Inflammatory macrophage treated with lipopolysaccharide for 4 hours (primary cell): Measurements from ENCODE around the gene DLX3.

Experiments
- DNase-seq: peaks from one replicate; pipeline ENCODE4 v3.0.0-alpha.2; 2020

DLX3 gene

GRCh38 chr17:49971848-49972485 lies 23.1 kb downstream of the DLX3 start:
- DNase-seq: no peak

- no peak for DNase-seq
Observed at GRCh38 chr17:49971199-49971847, 23.7 kb downstream of the DLX3 start.

GRCh38 chr17:49970498-49970897 lies 24.5 kb downstream of the DLX3 start:
- no peak for DNase-seq

- DNase-seq: no peak
Observed at GRCh38 chr17:49969795-49970389, 25.1 kb downstream of the DLX3 start.

GRCh38 chr17:49969134-49969759 lies 25.8 kb downstream of the DLX3 start, which contains the start of gene DLX4:
Gene DLX4 (plus strand): TSS chr17:49969190. CDS start chr17:49969469, 279 bp downstream.
- no peak for DNase-seq

GRCh38 chr17:49968405-49969133 lies 26.5 kb downstream of the DLX3 start:
- peak; percentile 66 for DNase-seq

- no peak for DNase-seq
Observed at GRCh38 chr17:49967621-49968404, 27.2 kb downstream of the DLX3 start.

DNA sequence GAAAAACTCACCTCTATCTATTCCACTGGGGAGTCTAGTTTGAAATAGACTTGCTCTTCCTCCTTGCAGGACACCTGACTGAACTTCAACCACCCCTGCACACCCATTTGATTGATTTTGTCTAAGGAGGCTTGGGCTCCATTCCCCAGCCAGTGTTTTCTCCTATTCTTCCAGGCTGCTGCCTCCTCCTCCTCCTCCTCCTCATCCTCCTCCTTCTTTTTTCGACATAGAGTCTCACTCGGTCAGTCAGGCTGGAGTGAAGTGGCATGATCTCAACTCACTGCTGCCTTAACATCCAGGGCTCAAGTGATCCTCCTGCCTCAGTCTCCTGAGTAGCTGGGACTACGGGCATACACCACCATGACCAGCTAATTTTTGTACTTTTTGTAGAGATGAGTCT lies 27.8 kb downstream of the DLX3 start:
- no peak for DNase-seq

GRCh38 chr17:49966767-49967166 lies 28.3 kb downstream of the DLX3 start:
- DNase-seq: no peak

- peak; percentile 50 for DNase-seq
Observed at GRCh38 chr17:49965524-49965909, 29.5 kb downstream of the DLX3 start.

GRCh38 chr17:49964769-49965523 lies 30.1 kb downstream of the DLX3 start:
- no peak for DNase-seq

DNA sequence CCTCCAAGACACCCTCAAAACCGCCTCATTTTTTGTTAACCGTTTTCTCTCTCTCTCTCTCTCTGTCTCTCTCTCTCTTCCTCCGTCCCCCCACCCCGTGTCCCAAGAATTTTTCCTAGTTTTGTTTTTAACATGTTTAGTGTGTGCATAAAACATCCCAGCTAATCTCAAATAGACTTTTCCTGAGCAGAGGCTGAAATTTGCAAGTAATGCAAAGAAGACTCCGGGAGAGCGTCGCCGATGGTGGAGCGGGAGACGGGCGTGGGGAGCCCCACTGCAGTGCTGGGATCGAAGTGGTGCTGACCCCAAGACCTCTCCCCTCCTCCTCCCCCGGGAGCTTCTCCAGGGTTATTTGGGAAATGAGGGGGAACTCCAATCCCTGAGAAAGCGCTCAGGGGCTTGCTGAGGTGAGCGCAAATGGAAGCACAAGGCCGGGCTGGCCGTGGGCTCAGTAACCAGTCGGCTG lies 30.7 kb downstream of the DLX3 start:
- no peak for DNase-seq

DNA sequence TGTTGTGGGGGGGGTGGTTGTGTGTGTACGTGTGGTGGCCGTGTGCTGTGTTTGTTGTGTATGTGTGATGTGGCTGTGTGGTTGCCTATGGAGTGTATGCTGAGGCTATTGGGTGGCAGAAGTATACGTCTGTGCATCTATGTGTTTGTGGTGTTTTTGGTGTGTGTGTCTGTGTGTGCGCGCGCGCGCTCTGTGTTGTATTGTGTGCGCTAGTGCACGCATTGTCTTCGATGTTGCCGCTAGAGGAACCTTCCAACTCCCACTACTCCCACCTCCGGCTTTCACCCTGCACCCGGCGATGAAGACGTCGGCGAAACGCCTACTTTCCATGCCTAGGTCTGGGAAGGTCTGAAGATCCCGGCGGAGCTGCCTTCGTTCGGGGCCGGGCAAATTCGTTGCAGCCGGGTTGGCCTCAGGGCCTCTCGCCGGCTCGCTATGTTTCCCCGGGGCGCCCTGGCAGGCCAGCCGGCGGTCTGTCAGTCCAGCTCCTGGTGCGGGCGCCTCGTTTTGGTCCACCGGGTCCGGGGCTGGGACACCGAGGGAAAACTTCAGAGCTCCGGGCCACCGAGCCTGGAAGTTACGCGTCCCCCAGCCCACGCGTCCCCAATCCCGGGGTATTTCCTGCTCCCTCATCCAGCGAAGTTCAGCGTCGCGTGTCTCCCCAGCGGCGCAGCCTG lies 31.3 kb downstream of the DLX3 start:
- DNase-seq: peak; percentile 10

GRCh38 chr17:49963309-49963625 lies 31.8 kb downstream of the DLX3 start:
- no peak for DNase-seq

GRCh38 chr17:49962599-49963308 lies 32.3 kb downstream of the DLX3 start:
- DNase-seq: no peak

- DNase-seq: peak; percentile 51
Observed at GRCh38 chr17:49959183-49959935, 35.7 kb downstream of the DLX3 start.

GRCh38 chr17:49958723-49959122 lies 36.3 kb downstream of the DLX3 start:
- DNase-seq: no peak

- DNase-seq: no peak
Observed at GRCh38 chr17:49957350-49957749, 37.7 kb downstream of the DLX3 start.

- no peak for DNase-seq
Observed at GRCh38 chr17:49956780-49957179, 38.2 kb downstream of the DLX3 start.

DNA sequence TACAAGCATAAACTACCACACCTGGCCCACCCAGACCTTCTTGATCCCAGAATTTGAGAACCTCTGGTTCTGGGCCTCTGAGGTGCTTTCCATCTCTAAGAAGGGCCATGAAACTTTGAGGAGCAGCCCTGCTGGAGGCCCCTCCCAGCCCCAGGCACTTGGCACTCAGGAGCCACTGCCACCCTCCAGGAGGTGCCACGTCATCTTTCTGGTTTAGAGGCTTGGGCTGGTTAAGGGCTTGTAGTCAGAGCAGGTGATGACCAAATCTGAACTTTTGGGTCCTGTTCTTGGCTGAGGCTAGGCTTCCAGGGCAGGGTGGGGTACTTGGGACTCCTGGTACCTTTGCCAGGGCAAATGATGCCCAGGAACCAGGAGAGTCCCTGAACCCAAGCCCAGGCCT lies 39.9 kb downstream of the DLX3 start:
- no peak for DNase-seq
